OCI-LY3 (cell line): Measurements from ENCODE around the gene GOLGA6L10.
"Not testable (repeated sequence)": the region's sequence is repeated elsewhere in the genome, so short reads cannot be mapped to it uniquely, and the experiment has no call there.

Experiments used
- H2AFZ ChIP-seq: fragments of 200-600, 300-600 bp; shearing (Covaris generic); 2 replicates; pipeline ENCODE4 v1.6.0; 2014; ENCODE audit warnings: antibody characterized with exemption, low read depth, low read length
- H3K27ac ChIP-seq: fragments of 200-600, 300-600 bp; sonication (generic); 2 replicates; pipeline ENCODE4 v1.5.1; 2014; ENCODE audit warnings: mild to moderate bottlenecking, low read length, moderate library complexity, mixed read lengths
- H3K27me3 ChIP-seq: fragments of 200-600, 300-600 bp; sonication (generic); 2 replicates; pipeline ENCODE4 v1.6.1; 2014; ENCODE audit warnings: low read depth, low read length, mixed read lengths
- H3K36me3 ChIP-seq: fragments of 200-600, 300-600 bp; sonication (generic); replicated peaks from 2 replicates; pipeline ENCODE3; 2014; ENCODE audit warnings: low read depth, low read length, mixed read lengths
- H3K4me1 ChIP-seq: fragments of 300-600, 200-600 bp; sonication (generic); 2 replicates; pipeline ENCODE4 v1.6.1; 2014; ENCODE audit warnings: low read length, mixed read lengths
- H3K4me2 ChIP-seq: fragments of 200-600, 300-600 bp; sonication (generic); 2 replicates; pipeline ENCODE4 v1.6.1; 2014; ENCODE audit warnings: low read length, mixed read lengths
- H3K4me3 ChIP-seq: fragments of 300-600, 200-600 bp; sonication (generic); 2 replicates; pipeline ENCODE4 v1.5.1; 2014; ENCODE audit warnings: antibody characterized with exemption, mild to moderate bottlenecking, low read length, moderate library complexity
- H3K79me2 ChIP-seq: fragments of 300-600, 200-600 bp; shearing (Covaris generic); 2 replicates; pipeline ENCODE4 v1.6.1; 2014; ENCODE audit warnings: mild to moderate bottlenecking, low read length, mixed read lengths
- H3K9ac ChIP-seq: fragments of 300-600, 200-600 bp; shearing (Covaris generic); 2 replicates; pipeline ENCODE4 v1.6.0; 2014; ENCODE audit warnings: mild to moderate bottlenecking, low read length, moderate library complexity
- H3K9me3 ChIP-seq: fragments of 200-600, 300-600 bp; shearing (Covaris generic); 2 replicates; pipeline ENCODE4 v1.6.1; 2014; ENCODE audit warnings: low read length, mixed read lengths; ENCODE audit not compliant: insufficient read depth
- H4K20me1 ChIP-seq: fragments of 200-600, 300-600 bp; sonication (generic); 2 replicates; pipeline ENCODE4 v1.6.1; 2016; ENCODE audit warnings: low read length, mixed read lengths; ENCODE audit not compliant: insufficient read depth
- CTCF ChIP-seq: fragments of 200-600, 300-600 bp; sonication (generic); IDR thresholded peaks from 2 replicates; pipeline ENCODE4 v1.5.1; 2014; ENCODE audit warnings: antibody characterized with exemption, low read length, low read depth
- EZH2phosphoT487 ChIP-seq: fragments of 200-600 bp; shearing (Covaris generic); IDR thresholded peaks from 2 replicates; pipeline ENCODE4 v1.6.1; 2018; ENCODE audit warnings: antibody characterized with exemption, mixed run types, low read depth

GOLGA6L10 gene

GRCh38 chr15:82387209-82387608, 37.9 kb upstream of the GOLGA6L10 start:
- H2AFZ ChIP-seq, H3K27ac ChIP-seq, H3K4me3 ChIP-seq, H3K36me3 ChIP-seq, H3K79me2 ChIP-seq, H4K20me1 ChIP-seq, H3K4me2 ChIP-seq, H3K27me3 ChIP-seq, H3K9me3 ChIP-seq, H3K9ac ChIP-seq, H3K4me1 ChIP-seq: not testable (repeated sequence)

- H3K9ac ChIP-seq, H3K9me3 ChIP-seq, H2AFZ ChIP-seq, H3K27me3 ChIP-seq, H3K36me3 ChIP-seq, H3K79me2 ChIP-seq, H3K27ac ChIP-seq: not testable (repeated sequence)
- Histone ChIP-seq H3K4me2 (peak overlapping the region; percentile 68), H4K20me1 (peaks cover 20% of the 10 kb centered on the region), H3K4me3 (peak overlapping the region; percentile 47), H3K4me1 (peaks cover 24% of the 10 kb centered on the region)
These were observed 32.2 kb upstream of the GOLGA6L10 start for GRCh38 chr15:82381330-82381955.

GRCh38 chr15:82379552-82379951, 30.3 kb upstream of the GOLGA6L10 start:
- peaks cover 24% of the 10 kb centered on the region for H3K4me1 ChIP-seq
- not testable (repeated sequence) for H3K9ac ChIP-seq, H2AFZ ChIP-seq, H3K4me2 ChIP-seq, H3K27ac ChIP-seq, H3K9me3 ChIP-seq, H3K79me2 ChIP-seq, H3K27me3 ChIP-seq, H3K36me3 ChIP-seq, H3K4me3 ChIP-seq
- peaks cover 20% of the 10 kb centered on the region for H4K20me1 ChIP-seq

- not testable (repeated sequence) for H3K27me3 ChIP-seq, H3K4me2 ChIP-seq, H4K20me1 ChIP-seq, H3K36me3 ChIP-seq, H3K4me1 ChIP-seq, H3K79me2 ChIP-seq, H2AFZ ChIP-seq, H3K9me3 ChIP-seq, H3K27ac ChIP-seq, H3K9ac ChIP-seq, H3K4me3 ChIP-seq
These were observed 24.4 kb upstream of the GOLGA6L10 start for GRCh38 chr15:82373661-82374060.

GRCh38 chr15:82371656-82372055, 22.4 kb upstream of the GOLGA6L10 start:
- H3K9ac ChIP-seq = no peak overlapping the region
- peaks cover 4% of the 10 kb centered on the region for H3K4me1 ChIP-seq
- no peak overlapping the region for H3K27ac ChIP-seq
- H3K4me3 ChIP-seq = no peak overlapping the region
- peaks cover 5% of the 10 kb centered on the region; the same call in 1 of the 2 replicates for H3K79me2 ChIP-seq
- TF ChIP-seq EZH2phosphoT487 (no peak), CTCF (no peak)
- no peaks in the 10 kb centered on the region for H3K36me3 ChIP-seq
- H3K4me2 ChIP-seq = no peak overlapping the region
- no peaks in the 10 kb centered on the region for H3K9me3 ChIP-seq
- no peaks in the 10 kb centered on the region for H4K20me1 ChIP-seq
- H2AFZ ChIP-seq = no peak overlapping the region
- no peaks in the 10 kb centered on the region for H3K27me3 ChIP-seq

- not testable (repeated sequence) for H3K9ac ChIP-seq, H2AFZ ChIP-seq, H3K36me3 ChIP-seq, H3K27me3 ChIP-seq, H3K27ac ChIP-seq, H3K4me3 ChIP-seq, H4K20me1 ChIP-seq, H3K4me1 ChIP-seq, H3K9me3 ChIP-seq, H3K4me2 ChIP-seq, H3K79me2 ChIP-seq
These were observed 18.5 kb upstream of the GOLGA6L10 start for GRCh38 chr15:82367790-82368189.
